GM10266 (cell line): ENCODE measurements around the gene CAMK1G.

Source experiments
- DNase-seq: peaks from one replicate; pipeline ENCODE4 v3.0.0; 2012; ENCODE audit errors: extremely low spot score
- CTCF ChIP-seq: IDR thresholded peaks from 2 replicates; pipeline ENCODE4 v1.5.1; 2012; ENCODE audit warnings: mild to moderate bottlenecking, low read depth; ENCODE audit not compliant: control insufficient read depth, insufficient read depth; ENCODE audit errors: missing control alignments

The CAMK1G gene

GRCh38 chr1:209659909-209660308 is 76.4 kb downstream of the CAMK1G start:
- TF ChIP-seq CTCF = no peak

GRCh38 chr1:209661071-209661470 is 77.6 kb downstream of the CAMK1G start:
- DNase-seq = no peak
- TF ChIP-seq CTCF = no peak

More at GRCh38 chr1:209659909-209660308, 76.4 kb downstream of the CAMK1G start:
- DNase-seq = peak; percentile 39

- no peak for DNase-seq
- TF ChIP-seq CTCF = no peak
These were observed 79.4 kb downstream of the CAMK1G start for GRCh38 chr1:209662879-209663327.
